Mammary epithelial cell (primary cell): ENCODE data around the gene SERPINB1.

Source experiments
- CTCF ChIP-seq, 2 donors: IDR thresholded peaks in 1 of 2; conservative IDR thresholded peaks in 1 of 2; 2 replicates each; pipeline ENCODE4 v1.5.1; 2011 to 2012; ENCODE audit warnings: inconsistent platforms in 2 of 2, low read length in 2 of 2, mild to moderate bottlenecking in 2 of 2, control low read depth in 1 of 2, low read depth in 1 of 2; ENCODE audit not compliant: insufficient read depth in 1 of 2; ENCODE audit errors: extremely low read depth in 1 of 2
- EZH2 ChIP-seq: IDR thresholded peaks from 2 replicates; pipeline ENCODE4 v1.6.1; 2012; ENCODE audit warnings: low read length, inconsistent platforms, borderline replicate concordance

GRCh38 chr6:2838251-2838650 lies 3.4 kb downstream of the SERPINB1 start:
- TF ChIP-seq CTCF (conservative IDR thresholded peaks at IDR 0.05 in 1 of 2, IDR thresholded peaks at IDR 0.05 in 1 of 2; ENCODE audit: extremely low read depth in 1 of 2, insufficient read depth in 1 of 2, low read depth in 1 of 2, low read length in 2 of 2): no peak
- TF ChIP-seq EZH2: no peak
